H1 (cell line): ENCODE measurements around the gene C12orf42. TPM values are rescaled to one million over a fixed set of nuclear protein-coding genes. Genes with fewer than 3 reads are reported as not detected.

ENCODE experiments used
- CTCF ChIA-PET: fragments of 300-600 bp; sonication (Branson Sonifier 250); formaldehyde crosslinking; loops from one replicate; lab custom pipeline; 2021; ENCODE audit not compliant: partially characterized antibody; lab: Charles Lee
- POLR2A ChIA-PET: fragments of 300-600 bp; sonication (Branson Sonifier 250); formaldehyde crosslinking; loops from one replicate; lab custom pipeline; 2021; ENCODE audit warnings: inconsistent platforms; ENCODE audit not compliant: partially characterized antibody; lab: Charles Lee
- DNase-seq, 2 experiments: peaks; one replicate each; pipeline versions ENCODE4 v3.0.0 to v3.0.0-alpha.2; 2010 to 2022; ENCODE audit warnings: low spot score in 2 of 2, low read depth in 1 of 2, mixed read lengths in 1 of 2
- FAIRE-seq: peaks from 2 replicates; lab custom pipeline; 2011; peaks lifted over from hg19 to GRCh38; lab: Jason Lieb, UNC
- H2AFZ ChIP-seq: 2 replicates; pipeline ENCODE4 v1.8.1; 2012; ENCODE audit warnings: low read length, inconsistent platforms
- H2AK5ac ChIP-seq: 2 replicates; pipeline ENCODE4 v1.6.1; 2013; ENCODE audit warnings: low read depth, low read length
- H2BK120ac ChIP-seq: replicated peaks from 2 replicates; pipeline ENCODE3; 2013; ENCODE audit warnings: low read depth, low read length, inconsistent platforms
- H2BK12ac ChIP-seq: 2 replicates; pipeline ENCODE4 v1.6.1; 2013; ENCODE audit warnings: low read depth, low read length
- H2BK15ac ChIP-seq: 2 replicates; pipeline ENCODE4 v1.6.1; 2013; ENCODE audit warnings: low read length
- H2BK20ac ChIP-seq: 2 replicates; pipeline ENCODE4 v1.6.1; 2013; ENCODE audit warnings: low read length
- H2BK5ac ChIP-seq: 2 replicates; pipeline ENCODE4 v1.6.1; 2013; ENCODE audit warnings: low read depth, low read length
- H3K14ac ChIP-seq: 2 replicates; pipeline ENCODE4 v1.6.1; 2013; ENCODE audit warnings: inconsistent platforms; ENCODE audit not compliant: insufficient read length
- H3K18ac ChIP-seq: 2 replicates; pipeline ENCODE4 v1.6.1; 2013; ENCODE audit warnings: low read length; ENCODE audit errors: extremely low read depth
- H3K23ac ChIP-seq: 2 replicates; pipeline ENCODE4 v1.6.1; 2013; ENCODE audit warnings: inconsistent platforms; ENCODE audit not compliant: insufficient read length
- H3K23me2 ChIP-seq: 2 replicates; pipeline ENCODE4 v1.6.1; 2013; ENCODE audit warnings: low read depth, low read length
- H3K27ac ChIP-seq: 2 replicates; pipeline ENCODE4 v1.6.1; 2011; ENCODE audit warnings: low read depth, low read length, inconsistent platforms
- H3K27me3 ChIP-seq, 4 experiments: replicated peaks in 1 of 4; 1 replicate in 1 of 4; 2 replicates in 3 of 4; pipeline versions ENCODE4 v1.6.1 to v1.8.1; 2011 to 2013; ENCODE audit warnings: low read length in 3 of 4, mild to moderate bottlenecking in 3 of 4, inconsistent platforms in 2 of 4, mixed read lengths in 2 of 4, moderate library complexity in 1 of 4; ENCODE audit not compliant: control insufficient read depth in 3 of 4, insufficient read depth in 3 of 4; ENCODE audit errors: extremely low read depth in 1 of 4
- H3K36me3 ChIP-seq, 4 experiments: 2 replicates each; pipeline versions ENCODE4 v1.6.1 to v1.8.1; 2011 to 2013; ENCODE audit warnings: mild to moderate bottlenecking in 4 of 4, low read length in 3 of 4, moderate library complexity in 2 of 4, control low read depth in 1 of 4, inconsistent platforms in 1 of 4; ENCODE audit not compliant: insufficient read depth in 4 of 4, control insufficient read depth in 2 of 4
- H3K4ac ChIP-seq: replicated peaks from 2 replicates; pipeline ENCODE3; 2013; ENCODE audit warnings: low read length, low read depth, mixed read lengths, inconsistent platforms; ENCODE audit not compliant: insufficient read length
- H3K4me1 ChIP-seq, 4 experiments: replicated peaks in 1 of 4; 1 replicate in 1 of 4; 2 replicates in 3 of 4; pipeline versions ENCODE4 v1.6.1 to v1.8.1; 2011 to 2013; ENCODE audit warnings: low read length in 3 of 4, inconsistent platforms in 2 of 4, mixed read lengths in 1 of 4; ENCODE audit not compliant: insufficient read depth in 4 of 4, control insufficient read depth in 3 of 4
- H3K4me2 ChIP-seq, 2 experiments: 2 replicates each; pipeline versions ENCODE4 v1.6.1 to v1.8.1; 2011 to 2013; ENCODE audit warnings: low read depth in 2 of 2, low read length in 2 of 2, control low read depth in 1 of 2, inconsistent platforms in 1 of 2, mild to moderate bottlenecking in 1 of 2; ENCODE audit not compliant: insufficient read depth in 1 of 2
- H3K4me3 ChIP-seq, 4 experiments: fragments of 200-600, 300-600 bp in 1 of 4; sonication (generic), shearing (Covaris generic), sonication (Bioruptor Twin) in 1 of 4; 2 replicates each; pipeline versions ENCODE4 v1.5.1 to v1.8.1; 2011 to 2016; ENCODE audit warnings: low read length in 4 of 4, low read depth in 3 of 4, control low read depth in 2 of 4, inconsistent platforms in 2 of 4, mild to moderate bottlenecking in 2 of 4, mixed read lengths in 1 of 4, moderate library complexity in 1 of 4; ENCODE audit not compliant: insufficient read depth in 2 of 4; ENCODE audit errors: extremely low read depth in 1 of 4
- H3K56ac ChIP-seq: replicated peaks from 2 replicates; pipeline ENCODE3; 2013; ENCODE audit warnings: low read depth, mild to moderate bottlenecking, mixed read lengths, low read length, inconsistent platforms; ENCODE audit not compliant: insufficient read length
- H3K79me1 ChIP-seq: 2 replicates; pipeline ENCODE4 v1.6.1; 2013; ENCODE audit warnings: low read depth, low read length, control low read depth
- H3K79me2 ChIP-seq, 2 experiments: 2 replicates each; pipeline versions ENCODE4 v1.6.1 to v1.8.1; 2012 to 2013; ENCODE audit warnings: low read length in 2 of 2, mild to moderate bottlenecking in 2 of 2, inconsistent platforms in 1 of 2; ENCODE audit not compliant: insufficient read depth in 2 of 2, control insufficient read depth in 1 of 2
- H3K9ac ChIP-seq, 4 experiments: replicated peaks in 1 of 4; 1 replicate in 1 of 4; 2 replicates in 3 of 4; pipeline versions ENCODE4 v1.6.1 to v1.8.1; 2011 to 2013; ENCODE audit warnings: low read depth in 3 of 4, low read length in 3 of 4, control low read depth in 2 of 4, mild to moderate bottlenecking in 2 of 4, moderate library complexity in 2 of 4, inconsistent platforms in 1 of 4; ENCODE audit errors: extremely low read depth in 1 of 4
- H3K9me3 ChIP-seq, 2 experiments: 2 replicates each; pipeline versions ENCODE4 v1.6.1 to v1.8.1; 2012 to 2013; ENCODE audit warnings: mild to moderate bottlenecking in 2 of 2, moderate library complexity in 2 of 2, control low read depth in 1 of 2, inconsistent platforms in 1 of 2, low read depth in 1 of 2, low read length in 1 of 2, mixed read lengths in 1 of 2; ENCODE audit not compliant: insufficient read depth in 2 of 2
- H4K20me1 ChIP-seq, 2 experiments: replicated peaks in 1 of 2; 2 replicates each; pipeline versions ENCODE3 to v1.8.1; 2011 to 2013; ENCODE audit warnings: inconsistent platforms in 2 of 2, low read length in 2 of 2, mild to moderate bottlenecking in 1 of 2; ENCODE audit not compliant: insufficient read depth in 2 of 2, control insufficient read depth in 1 of 2
- H4K5ac ChIP-seq: 2 replicates; pipeline ENCODE4 v1.6.1; 2013; ENCODE audit warnings: low read length, low read depth, mixed read lengths, inconsistent platforms; ENCODE audit not compliant: insufficient read length
- H4K8ac ChIP-seq: 2 replicates; pipeline ENCODE4 v1.8.0; 2013; ENCODE audit warnings: mild to moderate bottlenecking, moderate library complexity, low read length, inconsistent platforms; ENCODE audit not compliant: insufficient read depth; ENCODE audit errors: extremely low read depth
- H4K91ac ChIP-seq: replicated peaks from 2 replicates; pipeline ENCODE3; 2013; ENCODE audit warnings: low read length, mixed read lengths, inconsistent platforms; ENCODE audit not compliant: insufficient read length
- CHD1 ChIP-seq: IDR thresholded peaks from 2 replicates; pipeline ENCODE4 v1.6.1; 2012; ENCODE audit warnings: low read depth, low read length, improper control_type of control experiment
- POLR2A ChIP-seq, 2 experiments: IDR thresholded peaks; 1 replicate in 1 of 2; 2 replicates in 1 of 2; pipeline ENCODE4 v1.6.1; 2011; ENCODE audit warnings: low read depth in 2 of 2, low read length in 2 of 2, mild to moderate bottlenecking in 2 of 2; ENCODE audit errors: control extremely low read depth in 1 of 2
- SIN3A ChIP-seq, 2 experiments: IDR thresholded peaks in 1 of 2; conservative IDR thresholded peaks in 1 of 2; 2 replicates each; pipeline ENCODE4 v1.6.1; 2011 to 2012; ENCODE audit warnings: low read length in 2 of 2, improper control_type of control experiment in 1 of 2, low read depth in 1 of 2, mild to moderate bottlenecking in 1 of 2
- TCF12 ChIP-seq: IDR thresholded peaks from 2 replicates; pipeline ENCODE4 v1.6.1; 2011; ENCODE audit warnings: low read depth, mild to moderate bottlenecking, low read length
- WGBS, 2 experiments: shearing (Covaris generic) in 1 of 2; methylation state at CpG; one replicate each; pipeline versions ENCODE4 v1.1.6 to v1.1.7; 2013 to 2015; ENCODE audit warnings: low lambda C conversion rate in 2 of 2, mixed read lengths in 2 of 2, inconsistent platforms in 1 of 2, low coverage in 1 of 2, missing lambda C conversion rate in 1 of 2; ENCODE audit not compliant: insufficient replicate concordance in 2 of 2, insufficient coverage in 1 of 2, insufficient read length in 1 of 2; ENCODE audit errors: extremely low coverage in 1 of 2, missing lambda C conversion rate in 1 of 2; 5-methylcytosine and 5-hydroxymethylcytosine counted together
- polyA plus RNA-seq, 7 experiments: library from polyadenylated mRNA; depleted of rRNA in 3 of 7; stranded (reverse) in 5 of 7; unstranded in 2 of 7; fragments of >200 nt in 5 of 7; fragments of 200-250 nt in 2 of 7; gene quantifications; 1 replicate in 5 of 7; 2 replicates in 1 of 7; 4 replicates in 1 of 7; pipeline versions ENCODE4 v1.2.1 to v1.2.3, GENCODE V29; 2011 to 2013; ENCODE audit warnings: missing spikeins in 2 of 7, mixed read lengths in 2 of 7
- total RNA-seq: library from RNA; stranded (reverse); fragmentation: NEBNext Ultra II Directional; extraction: Animal tissue kit (Norgen Biotek cat#: 25700); gene quantifications from 2 replicates; pipeline ENCODE4 v1.2.1, GENCODE V29; 2021

C12orf42 gene
- total and polyA plus RNA-seq, 2 of the 8 experiments (the other 6 are each of a cell fraction or from before 2014, with no cell fraction given), result 0.05 TPM; not detected in 1

- Histone ChIP-seq H3K79me2 (no peaks in the 10 kb centered on the region), H3K4ac (no peak overlapping the region), H3K27me3 (no peaks in the 10 kb centered on the region), H3K27ac (no peak overlapping the region), H2BK20ac (no peak overlapping the region), H3K56ac (no peak overlapping the region), H3K4me2 (no peak overlapping the region), H4K91ac (no peak overlapping the region), H2BK12ac (no peak overlapping the region), H3K23ac (no peak overlapping the region), H2AK5ac (no peak overlapping the region), H3K9ac (no peak overlapping the region), H2AFZ (no peak overlapping the region), H3K36me3 (no peaks in the 10 kb centered on the region), H4K5ac (no peak overlapping the region), H4K8ac (no peak overlapping the region), H3K18ac (no peak overlapping the region), H3K4me3 (no peak overlapping the region), H3K14ac (no peak overlapping the region), H4K20me1 (no peaks in the 10 kb centered on the region), H3K79me1 (no peaks in the 10 kb centered on the region), H3K23me2 (no peaks in the 10 kb centered on the region), H2BK15ac (no peak overlapping the region), H3K9me3 (no peaks in the 10 kb centered on the region; a peak in 1 of 4 replicates), H2BK120ac (no peak overlapping the region), H3K4me1 (peaks cover 0 to 2% (median 0%) of the 10 kb centered on the region in 4 experiments; a peak in 1 of 7 replicates), H2BK5ac (no peak overlapping the region)
- no peak for DNase-seq
- POLR2A ChIA-PET, result no interaction called here
- CTCF ChIA-PET, result interaction anchor here (1.4 to 1.9 kb wide), 3 partner anchors 10 to 39 kb away, joined by 4 to 9 read pairs (median 4); no protein-coding TSS in a partner anchor
- 96% methylated on average over 2 of the region's 2 CpGs; no CpG with 5 or more reads in 1 of the 2 experiments for WGBS, 2 experiments
- no peak for TF ChIP-seq POLR2A (IDR thresholded peaks at IDR 0.05; ENCODE audit: control extremely low read depth in 1 of 2, low read depth in 2 of 2, low read length in 2 of 2)
- no peak for TF ChIP-seq CHD1
- no peak for TF ChIP-seq TCF12
- no peak for TF ChIP-seq SIN3A (conservative IDR thresholded peaks at IDR 0.05 in 1 of 2, IDR thresholded peaks at IDR 0.05 in 1 of 2; ENCODE audit: low read depth in 1 of 2, low read length in 2 of 2)
- FAIRE-seq, result no peak
Observed at GRCh38 chr12:103423516-103423910, 72.3 kb downstream of the C12orf42 start.
